Suprapubic skin (tissue), 4 donors: ENCODE measurements around the gene CNN3.

Source experiments
- POLR2A ChIP-seq, 2 donors: fragments of 450-650 bp; IDR thresholded peaks; one replicate each; pipeline ENCODE4 v1.6.1; 2017; ENCODE audit warnings: antibody characterized with exemption in 2 of 2, mild to moderate bottlenecking in 2 of 2, moderate library complexity in 2 of 2
- POLR2AphosphoS5 ChIP-seq, 3 donors: sonication (generic); formaldehyde crosslinking; IDR thresholded peaks; one replicate each; pipeline ENCODE4 v1.6.1; 2017; ENCODE audit warnings: antibody characterized with exemption in 3 of 3
- TF ChIP-seq, protein P1 (sequence below), 2 donors: fragments of 200-600 bp in 1 of 2; fragments of 450-650 bp in 1 of 2; sonication (generic) in 1 of 2; IDR thresholded peaks; one replicate each; pipeline ENCODE4 v1.5.1; 2016 to 2019; ENCODE audit warnings: antibody characterized with exemption in 2 of 2, mild to moderate bottlenecking in 1 of 2, moderate library complexity in 1 of 2

DNA sequence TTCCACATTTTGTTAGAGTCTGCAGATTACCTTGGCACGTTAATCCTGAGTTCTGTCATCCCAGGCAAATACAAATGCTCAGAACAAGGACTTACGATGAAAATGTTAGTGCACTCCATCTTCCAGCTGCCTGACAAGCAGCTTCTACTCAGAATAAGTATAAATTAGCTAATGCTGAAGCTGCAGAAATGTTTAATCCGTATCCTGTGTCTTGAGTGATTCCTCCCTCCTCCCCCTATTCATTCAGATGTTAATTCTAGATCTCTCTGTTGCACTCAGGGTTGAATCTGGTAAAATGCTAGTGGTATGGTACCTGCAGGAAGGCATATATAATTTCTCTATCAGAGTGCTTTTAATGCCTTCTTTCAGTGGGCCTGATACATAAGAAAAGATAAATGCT lies 39.8 kb downstream of the CNN3 start:
- no peak for TF ChIP-seq POLR2A (IDR thresholded peaks at IDR 0.05)
- TF ChIP-seq, protein P1, sequence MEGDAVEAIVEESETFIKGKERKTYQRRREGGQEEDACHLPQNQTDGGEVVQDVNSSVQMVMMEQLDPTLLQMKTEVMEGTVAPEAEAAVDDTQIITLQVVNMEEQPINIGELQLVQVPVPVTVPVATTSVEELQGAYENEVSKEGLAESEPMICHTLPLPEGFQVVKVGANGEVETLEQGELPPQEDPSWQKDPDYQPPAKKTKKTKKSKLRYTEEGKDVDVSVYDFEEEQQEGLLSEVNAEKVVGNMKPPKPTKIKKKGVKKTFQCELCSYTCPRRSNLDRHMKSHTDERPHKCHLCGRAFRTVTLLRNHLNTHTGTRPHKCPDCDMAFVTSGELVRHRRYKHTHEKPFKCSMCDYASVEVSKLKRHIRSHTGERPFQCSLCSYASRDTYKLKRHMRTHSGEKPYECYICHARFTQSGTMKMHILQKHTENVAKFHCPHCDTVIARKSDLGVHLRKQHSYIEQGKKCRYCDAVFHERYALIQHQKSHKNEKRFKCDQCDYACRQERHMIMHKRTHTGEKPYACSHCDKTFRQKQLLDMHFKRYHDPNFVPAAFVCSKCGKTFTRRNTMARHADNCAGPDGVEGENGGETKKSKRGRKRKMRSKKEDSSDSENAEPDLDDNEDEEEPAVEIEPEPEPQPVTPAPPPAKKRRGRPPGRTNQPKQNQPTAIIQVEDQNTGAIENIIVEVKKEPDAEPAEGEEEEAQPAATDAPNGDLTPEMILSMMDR (IDR thresholded peaks at IDR 0.05): no peak
- no peak for TF ChIP-seq POLR2AphosphoS5 (IDR thresholded peaks at IDR 0.05)
